GM12878 (cell line): ENCODE results near the gene VLDLR. TPM values are rescaled to one million over a fixed set of nuclear protein-coding genes. Genes with fewer than 3 reads are reported as not detected.

Experiments used
- ATAC-seq: fragments of 200-7000 bp; cut with Tn5 transposase; 3 replicates; pipeline ENCODE4 v1.9.1; 2020; ENCODE audit warnings: mild to moderate bottlenecking, moderate library complexity
- BruUV-seq: library from RNA; stranded (reverse); fragments of 400-500 nt; replicated peaks from 2 replicates; lab custom pipeline; 2021; lab: Mats Ljungman, UMichigan
- CTCF ChIA-PET: fragments of 300-600 bp; sonication (Branson Sonifier 250); formaldehyde crosslinking; extraction: SDS; loops from one replicate; lab custom pipeline; 2021; ENCODE audit warnings: inconsistent platforms; lab: Yijun Ruan, JAX
- POLR2A ChIA-PET: fragments of 350-600 bp; formaldehyde crosslinking; extraction: SDS; loops from one replicate; lab custom pipeline; 2021; ENCODE audit warnings: inconsistent platforms; lab: Charles Lee
- RAD21 ChIA-PET: fragments of 300-600 bp; sonication (Branson Sonifier 250); formaldehyde crosslinking; loops from one replicate; lab custom pipeline; 2023; ENCODE audit warnings: antibody characterized with exemption; ENCODE audit not compliant: unreplicated experiment; lab: Charles Lee
- SMC1A ChIA-PET: fragments of 300-600 bp; sonication (Branson Sonifier 250); formaldehyde crosslinking; loops from one replicate; lab custom pipeline; 2023; ENCODE audit not compliant: unreplicated experiment, uncharacterized antibody; lab: Charles Lee
- DNase-seq: peaks from one replicate; pipeline ENCODE4 v3.0.0-alpha.2; 2011; ENCODE audit warnings: low read depth, low spot score
- FAIRE-seq: peaks from 3 replicates; lab custom pipeline; 2011; peaks lifted over from hg19 to GRCh38; lab: Jason Lieb, UNC
- H2AFZ ChIP-seq: 2 replicates; pipeline ENCODE4 v1.6.0; 2011; ENCODE audit warnings: low read depth, low read length, control low read depth; ENCODE audit not compliant: control insufficient read depth
- H3K27ac ChIP-seq: 2 replicates; pipeline ENCODE4 v1.5.1; 2011; ENCODE audit warnings: control low read depth; ENCODE audit not compliant: control insufficient read depth, insufficient read depth
- H3K27me3 ChIP-seq, 2 experiments: replicated peaks in 1 of 2; 2 replicates each; pipeline versions ENCODE4 v1.6.0 to v1.6.1; 2011; ENCODE audit warnings: low read length in 1 of 2; ENCODE audit not compliant: control insufficient read depth in 2 of 2, insufficient read depth in 2 of 2
- H3K36me3 ChIP-seq, 2 experiments: 2 replicates each; pipeline ENCODE4 v1.5.1; 2011; ENCODE audit warnings: low read length in 1 of 2; ENCODE audit not compliant: control insufficient read depth in 2 of 2, insufficient read depth in 2 of 2
- H3K4me1 ChIP-seq: 2 replicates; pipeline ENCODE4 v1.6.1; 2011; ENCODE audit warnings: mild to moderate bottlenecking, low read length, moderate library complexity, mixed read lengths; ENCODE audit not compliant: control insufficient read depth, insufficient read depth
- H3K4me2 ChIP-seq: 2 replicates; pipeline ENCODE4 v1.6.0; 2011; ENCODE audit warnings: control low read depth; ENCODE audit not compliant: control insufficient read depth, insufficient read depth
- H3K4me3 ChIP-seq: fragments of 200-600 bp; sonication (generic); 2 replicates; pipeline ENCODE4 v1.5.1; 2016
- H3K79me2 ChIP-seq: 2 replicates; pipeline ENCODE4 v1.6.0; 2011; ENCODE audit warnings: low read length; ENCODE audit not compliant: control insufficient read depth, insufficient read depth
- H3K9ac ChIP-seq: 2 replicates; pipeline ENCODE4 v1.8.0; 2011; ENCODE audit warnings: low read length, control low read depth, mixed read lengths; ENCODE audit not compliant: control insufficient read depth, insufficient read depth
- H3K9me3 ChIP-seq: replicated peaks from 3 replicates; pipeline ENCODE4 v1.5.1; 2011; ENCODE audit warnings: mild to moderate bottlenecking, low read length; ENCODE audit not compliant: control insufficient read depth, insufficient read depth
- H4K20me1 ChIP-seq: 2 replicates; pipeline ENCODE4 v1.6.0; 2011; ENCODE audit not compliant: control insufficient read depth, insufficient read depth
- DPF2 ChIP-seq: fragments of 450-650 bp; IDR thresholded peaks from 2 replicates; pipeline ENCODE4 v1.6.1; 2017; ENCODE audit warnings: mild to moderate bottlenecking
- ESRRA ChIP-seq: IDR thresholded peaks from 2 replicates; pipeline ENCODE4 v1.6.1; 2012; ENCODE audit warnings: mild to moderate bottlenecking, low read length, improper control_type of control experiment
- FOXM1 ChIP-seq: IDR thresholded peaks from 2 replicates; pipeline ENCODE4 v1.6.1; 2012; ENCODE audit warnings: low read depth, mild to moderate bottlenecking, inconsistent platforms, low read length, moderate library complexity
- IRF4 ChIP-seq: IDR thresholded peaks from 2 replicates; pipeline ENCODE4 v1.6.1; 2011; ENCODE audit warnings: low read depth, low read length
- MAX ChIP-seq: IDR thresholded peaks from 2 replicates; pipeline ENCODE4 v1.6.1; 2012; ENCODE audit warnings: low read depth, low read length, improper control_type of control experiment
- NR2F1 ChIP-seq: fragments of 450-650 bp; conservative IDR thresholded peaks from 2 replicates; pipeline ENCODE4 v1.6.1; 2017; ENCODE audit warnings: mild to moderate bottlenecking
- PML ChIP-seq: IDR thresholded peaks from 2 replicates; pipeline ENCODE4 v1.6.1; 2012; ENCODE audit warnings: low read length, inconsistent platforms
- POLR2A ChIP-seq: IDR thresholded peaks from 2 replicates; pipeline ENCODE4 v1.6.1; 2011; ENCODE audit warnings: low read depth, mild to moderate bottlenecking, low read length
- RAD21 ChIP-seq: IDR thresholded peaks from 2 replicates; pipeline ENCODE4 v1.6.1; 2011; ENCODE audit warnings: mild to moderate bottlenecking, low read depth, low read length, moderate library complexity; ENCODE audit not compliant: insufficient read depth
- RUNX3 ChIP-seq: IDR thresholded peaks from 2 replicates; pipeline ENCODE4 v1.6.1; 2012; ENCODE audit warnings: low read length, inconsistent platforms
- WGBS: methylation state at CpG from one replicate; pipeline ENCODE4 v1.1.6; 2016; ENCODE audit warnings: low lambda C conversion rate; ENCODE audit not compliant: insufficient replicate concordance, insufficient coverage; ENCODE audit errors: missing lambda C conversion rate; 5-methylcytosine and 5-hydroxymethylcytosine counted together
- in situ Hi-C: fragments of 300-500 bp; cut with MboI; formaldehyde crosslinking; loops from 9 replicates; pipeline ENCODE4 v1.14.3; 2018; ENCODE audit warnings: mixed read lengths
- intact Hi-C: fragments of 100-400 bp; cut with micrococcal nuclease; formaldehyde crosslinking; loops from one replicate; pipeline ENCODE4 v1.14.2; 2022; ENCODE audit not compliant: unreplicated experiment
- polyA plus RNA-seq, 11 experiments: library from polyadenylated mRNA; depleted of rRNA in 4 of 11; unstranded in 6 of 11; stranded (reverse) in 5 of 11; fragments of >200 nt; fragmentation: Nextera tagmentation in 4 of 11; fragmentation: Illumina TruSeq in 1 of 11; extraction: Ambion mirVana in 4 of 11; extraction: Trizol in 1 of 11; gene quantifications; 1 replicate in 1 of 11; 2 replicates in 10 of 11; pipeline versions ENCODE4 v1.2.1 to v1.2.3, GENCODE V29; 2011 to 2016; ENCODE audit warnings: inconsistent platforms in 2 of 11, missing spikeins in 2 of 11, low read depth in 1 of 11
- total RNA-seq, 4 experiments: library from RNA; depleted of rRNA in 3 of 4; stranded (reverse); fragments of >200 nt in 3 of 4; fragmentation: Illumina TruSeq in 1 of 4; extraction: Trizol in 1 of 4; gene quantifications; 2 replicates each; pipeline versions ENCODE4 v1.2.1 to v1.2.3, GENCODE V29; 2013 to 2021

The VLDLR gene
- total and polyA plus RNA-seq, 10 of the 15 experiments (the other 5 are each of a cell fraction or from before 2014, with no cell fraction given): 0.14 to 5.9 (median 0.57) TPM

GRCh38 chr9:2663461-2664173 is 42.0 kb downstream of the VLDLR start:
- 52% methylated on average over 7 of the region's 7 CpGs for WGBS
- no TSS peak for BruUV-seq
- ATAC-seq (no peak), FAIRE-seq (no peak), DNase-seq (no peak)
- Histone ChIP-seq H3K4me1 (no peaks in the 10 kb centered on the region), H2AFZ (no peak overlapping the region), H3K9ac (no peak overlapping the region), H3K79me2 (no peaks in the 10 kb centered on the region), H3K4me2 (no peak overlapping the region), H4K20me1 (no peaks in the 10 kb centered on the region), H3K27me3 (no peaks in the 10 kb centered on the region), H3K27ac (no peak overlapping the region), H3K36me3 (no peaks in the 10 kb centered on the region), H3K9me3 (no peaks in the 10 kb centered on the region; the same call in 2 of the 3 replicates), H3K4me3 (no peak overlapping the region)
- ChIA-PET SMC1A (interaction anchor here (1.6 to 1.8 kb wide), 3 partner anchors 15 to 22 kb away, joined by 4 to 6 read pairs (median 4); no protein-coding TSS in a partner anchor), POLR2A (interaction anchor here (0.8 kb wide), 1 partner anchor 13 kb away, joined by 3 read pairs; no protein-coding TSS in a partner anchor), RAD21 (no interaction called here), CTCF (interaction anchor here (1.2 kb wide), 1 partner anchor 17 kb away, joined by 6 read pairs; no protein-coding TSS in a partner anchor)
- in situ Hi-C loops (no loop called here), intact Hi-C loops (no loop called here)
- TF ChIP-seq ESRRA: no peak
- TF ChIP-seq MAX: no peak

- Histone ChIP-seq H3K27ac (no peak overlapping the region), H4K20me1 (no peaks in the 10 kb centered on the region), H3K4me1 (no peaks in the 10 kb centered on the region), H3K79me2 (no peaks in the 10 kb centered on the region), H3K36me3 (no peaks in the 10 kb centered on the region), H2AFZ (no peak overlapping the region), H3K9ac (no peak overlapping the region), H3K9me3 (no peaks in the 10 kb centered on the region; the same call in 2 of the 3 replicates), H3K27me3 (no peaks in the 10 kb centered on the region), H3K4me3 (no peak overlapping the region), H3K4me2 (no peak overlapping the region)
- RAD21 ChIA-PET: no interaction called here
- DNase-seq (no peak), ATAC-seq (no peak), FAIRE-seq (no peak)
- no peak for TF ChIP-seq NR2F1
- no peak for TF ChIP-seq RUNX3
- no peak for TF ChIP-seq POLR2A
- no peak for TF ChIP-seq RAD21
- TF ChIP-seq DPF2: no peak
- TF ChIP-seq FOXM1: no peak
- TF ChIP-seq IRF4: no peak
- TF ChIP-seq PML: no peak
- BruUV-seq: no TSS peak
- intact Hi-C loops (no loop called here), in situ Hi-C loops (no loop called here)
- POLR2A ChIA-PET: no interaction called here
- CTCF ChIA-PET: interaction anchor here (1.2 kb wide), 1 partner anchor 18 kb away, joined by 6 read pairs; no protein-coding TSS in a partner anchor
- 41% methylated on average over 4 of the region's 4 CpGs for WGBS
- SMC1A ChIA-PET: interaction anchor here (1.6 to 1.8 kb wide), 3 partner anchors 14 to 21 kb away, joined by 4 to 6 read pairs (median 4); no protein-coding TSS in a partner anchor
These were observed 42.8 kb downstream of the VLDLR start for GRCh38 chr9:2664174-2665065.
